H1 (cell line): Measurements from ENCODE around the gene PAX4. TPM values are rescaled to one million over a fixed set of nuclear protein-coding genes. Genes with fewer than 3 reads are reported as not detected.
A peak's percentile ranks its signal among the peaks of the same experiment; 100 is the strongest.

Source experiments
- CTCF ChIA-PET: fragments of 300-600 bp; sonication (Branson Sonifier 250); formaldehyde crosslinking; loops from one replicate; lab custom pipeline; 2021; ENCODE audit not compliant: partially characterized antibody; lab: Charles Lee
- POLR2A ChIA-PET: fragments of 300-600 bp; sonication (Branson Sonifier 250); formaldehyde crosslinking; loops from one replicate; lab custom pipeline; 2021; ENCODE audit warnings: inconsistent platforms; ENCODE audit not compliant: partially characterized antibody; lab: Charles Lee
- DNase-seq, 2 experiments: peaks; one replicate each; pipeline versions ENCODE4 v3.0.0 to v3.0.0-alpha.2; 2010 to 2022; ENCODE audit warnings: low spot score in 2 of 2, low read depth in 1 of 2, mixed read lengths in 1 of 2
- FAIRE-seq: peaks from 2 replicates; lab custom pipeline; 2011; peaks lifted over from hg19 to GRCh38; lab: Jason Lieb, UNC
- H2AFZ ChIP-seq: 2 replicates; pipeline ENCODE4 v1.8.1; 2012; ENCODE audit warnings: low read length, inconsistent platforms
- H2AK5ac ChIP-seq: 2 replicates; pipeline ENCODE4 v1.6.1; 2013; ENCODE audit warnings: low read depth, low read length
- H2BK120ac ChIP-seq: replicated peaks from 2 replicates; pipeline ENCODE3; 2013; ENCODE audit warnings: low read depth, low read length, inconsistent platforms
- H2BK12ac ChIP-seq: 2 replicates; pipeline ENCODE4 v1.6.1; 2013; ENCODE audit warnings: low read depth, low read length
- H2BK15ac ChIP-seq: 2 replicates; pipeline ENCODE4 v1.6.1; 2013; ENCODE audit warnings: low read length
- H2BK20ac ChIP-seq: 2 replicates; pipeline ENCODE4 v1.6.1; 2013; ENCODE audit warnings: low read length
- H2BK5ac ChIP-seq: 2 replicates; pipeline ENCODE4 v1.6.1; 2013; ENCODE audit warnings: low read depth, low read length
- H3K14ac ChIP-seq: 2 replicates; pipeline ENCODE4 v1.6.1; 2013; ENCODE audit warnings: inconsistent platforms; ENCODE audit not compliant: insufficient read length
- H3K18ac ChIP-seq: 2 replicates; pipeline ENCODE4 v1.6.1; 2013; ENCODE audit warnings: low read length; ENCODE audit errors: extremely low read depth
- H3K23ac ChIP-seq: 2 replicates; pipeline ENCODE4 v1.6.1; 2013; ENCODE audit warnings: inconsistent platforms; ENCODE audit not compliant: insufficient read length
- H3K23me2 ChIP-seq: 2 replicates; pipeline ENCODE4 v1.6.1; 2013; ENCODE audit warnings: low read depth, low read length
- H3K27ac ChIP-seq: 2 replicates; pipeline ENCODE4 v1.6.1; 2011; ENCODE audit warnings: low read depth, low read length, inconsistent platforms
- H3K27me3 ChIP-seq, 4 experiments: replicated peaks in 1 of 4; 1 replicate in 1 of 4; 2 replicates in 3 of 4; pipeline versions ENCODE4 v1.6.1 to v1.8.1; 2011 to 2013; ENCODE audit warnings: low read length in 3 of 4, mild to moderate bottlenecking in 3 of 4, inconsistent platforms in 2 of 4, mixed read lengths in 2 of 4, moderate library complexity in 1 of 4; ENCODE audit not compliant: control insufficient read depth in 3 of 4, insufficient read depth in 3 of 4; ENCODE audit errors: extremely low read depth in 1 of 4
- H3K36me3 ChIP-seq, 4 experiments: 2 replicates each; pipeline versions ENCODE4 v1.6.1 to v1.8.1; 2011 to 2013; ENCODE audit warnings: mild to moderate bottlenecking in 4 of 4, low read length in 3 of 4, moderate library complexity in 2 of 4, control low read depth in 1 of 4, inconsistent platforms in 1 of 4; ENCODE audit not compliant: insufficient read depth in 4 of 4, control insufficient read depth in 2 of 4
- H3K4ac ChIP-seq: replicated peaks from 2 replicates; pipeline ENCODE3; 2013; ENCODE audit warnings: low read length, low read depth, mixed read lengths, inconsistent platforms; ENCODE audit not compliant: insufficient read length
- H3K4me1 ChIP-seq, 4 experiments: replicated peaks in 1 of 4; 1 replicate in 1 of 4; 2 replicates in 3 of 4; pipeline versions ENCODE4 v1.6.1 to v1.8.1; 2011 to 2013; ENCODE audit warnings: low read length in 3 of 4, inconsistent platforms in 2 of 4, mixed read lengths in 1 of 4; ENCODE audit not compliant: insufficient read depth in 4 of 4, control insufficient read depth in 3 of 4
- H3K4me2 ChIP-seq, 2 experiments: 2 replicates each; pipeline versions ENCODE4 v1.6.1 to v1.8.1; 2011 to 2013; ENCODE audit warnings: low read depth in 2 of 2, low read length in 2 of 2, control low read depth in 1 of 2, inconsistent platforms in 1 of 2, mild to moderate bottlenecking in 1 of 2; ENCODE audit not compliant: insufficient read depth in 1 of 2
- H3K4me3 ChIP-seq, 4 experiments: fragments of 200-600, 300-600 bp in 1 of 4; sonication (generic), shearing (Covaris generic), sonication (Bioruptor Twin) in 1 of 4; 2 replicates each; pipeline versions ENCODE4 v1.5.1 to v1.8.1; 2011 to 2016; ENCODE audit warnings: low read length in 4 of 4, low read depth in 3 of 4, control low read depth in 2 of 4, inconsistent platforms in 2 of 4, mild to moderate bottlenecking in 2 of 4, mixed read lengths in 1 of 4, moderate library complexity in 1 of 4; ENCODE audit not compliant: insufficient read depth in 2 of 4; ENCODE audit errors: extremely low read depth in 1 of 4
- H3K56ac ChIP-seq: replicated peaks from 2 replicates; pipeline ENCODE3; 2013; ENCODE audit warnings: low read depth, mild to moderate bottlenecking, mixed read lengths, low read length, inconsistent platforms; ENCODE audit not compliant: insufficient read length
- H3K79me1 ChIP-seq: 2 replicates; pipeline ENCODE4 v1.6.1; 2013; ENCODE audit warnings: low read depth, low read length, control low read depth
- H3K79me2 ChIP-seq, 2 experiments: 2 replicates each; pipeline versions ENCODE4 v1.6.1 to v1.8.1; 2012 to 2013; ENCODE audit warnings: low read length in 2 of 2, mild to moderate bottlenecking in 2 of 2, inconsistent platforms in 1 of 2; ENCODE audit not compliant: insufficient read depth in 2 of 2, control insufficient read depth in 1 of 2
- H3K9ac ChIP-seq, 4 experiments: replicated peaks in 1 of 4; 1 replicate in 1 of 4; 2 replicates in 3 of 4; pipeline versions ENCODE4 v1.6.1 to v1.8.1; 2011 to 2013; ENCODE audit warnings: low read depth in 3 of 4, low read length in 3 of 4, control low read depth in 2 of 4, mild to moderate bottlenecking in 2 of 4, moderate library complexity in 2 of 4, inconsistent platforms in 1 of 4; ENCODE audit errors: extremely low read depth in 1 of 4
- H3K9me3 ChIP-seq, 2 experiments: 2 replicates each; pipeline versions ENCODE4 v1.6.1 to v1.8.1; 2012 to 2013; ENCODE audit warnings: mild to moderate bottlenecking in 2 of 2, moderate library complexity in 2 of 2, control low read depth in 1 of 2, inconsistent platforms in 1 of 2, low read depth in 1 of 2, low read length in 1 of 2, mixed read lengths in 1 of 2; ENCODE audit not compliant: insufficient read depth in 2 of 2
- H4K20me1 ChIP-seq, 2 experiments: replicated peaks in 1 of 2; 2 replicates each; pipeline versions ENCODE3 to v1.8.1; 2011 to 2013; ENCODE audit warnings: inconsistent platforms in 2 of 2, low read length in 2 of 2, mild to moderate bottlenecking in 1 of 2; ENCODE audit not compliant: insufficient read depth in 2 of 2, control insufficient read depth in 1 of 2
- H4K5ac ChIP-seq: 2 replicates; pipeline ENCODE4 v1.6.1; 2013; ENCODE audit warnings: low read length, low read depth, mixed read lengths, inconsistent platforms; ENCODE audit not compliant: insufficient read length
- H4K8ac ChIP-seq: 2 replicates; pipeline ENCODE4 v1.8.0; 2013; ENCODE audit warnings: mild to moderate bottlenecking, moderate library complexity, low read length, inconsistent platforms; ENCODE audit not compliant: insufficient read depth; ENCODE audit errors: extremely low read depth
- H4K91ac ChIP-seq: replicated peaks from 2 replicates; pipeline ENCODE3; 2013; ENCODE audit warnings: low read length, mixed read lengths, inconsistent platforms; ENCODE audit not compliant: insufficient read length
- KDM5A ChIP-seq: fragments of 200-600 bp; IDR thresholded peaks from 2 replicates; pipeline ENCODE4 v1.7.1; 2012; ENCODE audit warnings: mild to moderate bottlenecking, low read length, inconsistent platforms, mixed read lengths
- POLR2A ChIP-seq, 2 experiments: IDR thresholded peaks; 1 replicate in 1 of 2; 2 replicates in 1 of 2; pipeline ENCODE4 v1.6.1; 2011; ENCODE audit warnings: low read depth in 2 of 2, low read length in 2 of 2, mild to moderate bottlenecking in 2 of 2; ENCODE audit errors: control extremely low read depth in 1 of 2
- WGBS, 2 experiments: shearing (Covaris generic) in 1 of 2; methylation state at CpG; one replicate each; pipeline versions ENCODE4 v1.1.6 to v1.1.7; 2013 to 2015; ENCODE audit warnings: low lambda C conversion rate in 2 of 2, mixed read lengths in 2 of 2, inconsistent platforms in 1 of 2, low coverage in 1 of 2, missing lambda C conversion rate in 1 of 2; ENCODE audit not compliant: insufficient replicate concordance in 2 of 2, insufficient coverage in 1 of 2, insufficient read length in 1 of 2; ENCODE audit errors: extremely low coverage in 1 of 2, missing lambda C conversion rate in 1 of 2; 5-methylcytosine and 5-hydroxymethylcytosine counted together
- polyA plus RNA-seq, 7 experiments: library from polyadenylated mRNA; depleted of rRNA in 3 of 7; stranded (reverse) in 5 of 7; unstranded in 2 of 7; fragments of >200 nt in 5 of 7; fragments of 200-250 nt in 2 of 7; gene quantifications; 1 replicate in 5 of 7; 2 replicates in 1 of 7; 4 replicates in 1 of 7; pipeline versions ENCODE4 v1.2.1 to v1.2.3, GENCODE V29; 2011 to 2013; ENCODE audit warnings: missing spikeins in 2 of 7, mixed read lengths in 2 of 7
- total RNA-seq: library from RNA; stranded (reverse); fragmentation: NEBNext Ultra II Directional; extraction: Animal tissue kit (Norgen Biotek cat#: 25700); gene quantifications from 2 replicates; pipeline ENCODE4 v1.2.1, GENCODE V29; 2021

Gene PAX4
- total and polyA plus RNA-seq, 2 of the 8 experiments (the other 6 are each of a cell fraction or from before 2014, with no cell fraction given), result 0.20 TPM; not detected in 1

- no peak overlapping the region for H3K27ac ChIP-seq
- no peak overlapping the region for H3K9ac ChIP-seq
- no peak overlapping the region for H3K23ac ChIP-seq
- H3K56ac ChIP-seq, result no peak overlapping the region
- 91% methylated on average over 4 of the region's 4 CpGs; no CpG with 5 or more reads in 1 of the 2 experiments for WGBS, 2 experiments
- no peak overlapping the region for H4K8ac ChIP-seq
- H3K79me1 ChIP-seq, result no peaks in the 10 kb centered on the region
- FAIRE-seq, result no peak
- peaks cover 2% of the 10 kb centered on the region for H3K23me2 ChIP-seq
- DNase-seq, result no peak
- no peak overlapping the region for H2BK15ac ChIP-seq
- POLR2A ChIA-PET, result interaction anchor here (1.2 kb wide), 1 partner anchor 10 kb away, joined by 3 read pairs; no protein-coding TSS in a partner anchor
- H2BK120ac ChIP-seq, result no peak overlapping the region
- peaks cover 0 to 5% of the 10 kb centered on the region in 2 experiments for H4K20me1 ChIP-seq
- peaks cover 5 to 15% (median 13%) of the 10 kb centered on the region in 4 experiments for H3K36me3 ChIP-seq
- peaks cover 0 to 4% (median 3%) of the 10 kb centered on the region in 4 experiments; a peak in 5 of 7 replicates for H3K27me3 ChIP-seq
- no peak overlapping the region for H4K91ac ChIP-seq
- H3K4me2 ChIP-seq, result no peak overlapping the region
- H2AK5ac ChIP-seq, result no peak overlapping the region
- CTCF ChIA-PET, result interaction anchor here (0.6 to 8.1 kb wide), 6 partner anchors 10 to 616 kb away, joined by 3 to 55 read pairs (median 4); no protein-coding TSS in a partner anchor
- no peak overlapping the region for H3K18ac ChIP-seq
- TF ChIP-seq POLR2A (IDR thresholded peaks at IDR 0.05; ENCODE audit: control extremely low read depth in 1 of 2, low read depth in 2 of 2, low read length in 2 of 2) (0 out of 3 replicates have a peak, but pooled peaks of 1 of the 2 experiments have one; percentile 24), KDM5A (no peak)
- no peak overlapping the region for H4K5ac ChIP-seq
- no peaks in the 10 kb centered on the region for H3K9me3 ChIP-seq
- H3K4ac ChIP-seq, result no peak overlapping the region
- no peak overlapping the region for H2AFZ ChIP-seq
- H2BK5ac ChIP-seq, result no peak overlapping the region
- no peak overlapping the region for H2BK12ac ChIP-seq
- H3K79me2 ChIP-seq, result no peaks in the 10 kb centered on the region
- no peak overlapping the region for H3K4me3 ChIP-seq
- peaks cover 0 to 6% (median under 1%) of the 10 kb centered on the region in 4 experiments; a peak in 2 of 7 replicates for H3K4me1 ChIP-seq
- no peak overlapping the region for H2BK20ac ChIP-seq
- no peak overlapping the region for H3K14ac ChIP-seq
Observed at GRCh38 chr7:127592550-127592949, 25.4 kb downstream of the PAX4 start.
